Right ventricle myocardium inferior (tissue), 1 donor: Measurements from ENCODE around the gene EN1. TPM values are rescaled to one million over a fixed set of nuclear protein-coding genes. Genes with fewer than 3 reads are reported as not detected.

Source experiments
- ATAC-seq: fragments of 200-7000 bp; cut with Tn5 transposase; one replicate; pipeline ENCODE4 v1.9.1; 2020; ENCODE audit warnings: mild to moderate bottlenecking, moderate library complexity
- DNase-seq: peaks from one replicate; pipeline ENCODE4 v3.0.0; 2021; ENCODE audit errors: missing footprints
- intact Hi-C: fragments of 100-400 bp; cut with DNase I; formaldehyde crosslinking; loops from one replicate; pipeline ENCODE4 v1.11.0; 2022
- long read RNA-seq: library from polyadenylated mRNA; unstranded; transcript quantifications from one replicate; pipeline ENCODE4 v2.0.0, GENCODE V29; 2021
- total RNA-seq: library from RNA; stranded (reverse); fragmentation: NEBNext Ultra II Directional; extraction: Animal tissue kit (Norgen Biotek cat#: 25700); gene quantifications from one replicate; pipeline ENCODE4 v1.2.1, GENCODE V29; 2021
- donor health status: DM: no; HTN: yes; CAD: no; lungs with severe emphysema.

The EN1 gene
- total RNA-seq = not detected
- long read RNA-seq = 0 reads

DNA sequence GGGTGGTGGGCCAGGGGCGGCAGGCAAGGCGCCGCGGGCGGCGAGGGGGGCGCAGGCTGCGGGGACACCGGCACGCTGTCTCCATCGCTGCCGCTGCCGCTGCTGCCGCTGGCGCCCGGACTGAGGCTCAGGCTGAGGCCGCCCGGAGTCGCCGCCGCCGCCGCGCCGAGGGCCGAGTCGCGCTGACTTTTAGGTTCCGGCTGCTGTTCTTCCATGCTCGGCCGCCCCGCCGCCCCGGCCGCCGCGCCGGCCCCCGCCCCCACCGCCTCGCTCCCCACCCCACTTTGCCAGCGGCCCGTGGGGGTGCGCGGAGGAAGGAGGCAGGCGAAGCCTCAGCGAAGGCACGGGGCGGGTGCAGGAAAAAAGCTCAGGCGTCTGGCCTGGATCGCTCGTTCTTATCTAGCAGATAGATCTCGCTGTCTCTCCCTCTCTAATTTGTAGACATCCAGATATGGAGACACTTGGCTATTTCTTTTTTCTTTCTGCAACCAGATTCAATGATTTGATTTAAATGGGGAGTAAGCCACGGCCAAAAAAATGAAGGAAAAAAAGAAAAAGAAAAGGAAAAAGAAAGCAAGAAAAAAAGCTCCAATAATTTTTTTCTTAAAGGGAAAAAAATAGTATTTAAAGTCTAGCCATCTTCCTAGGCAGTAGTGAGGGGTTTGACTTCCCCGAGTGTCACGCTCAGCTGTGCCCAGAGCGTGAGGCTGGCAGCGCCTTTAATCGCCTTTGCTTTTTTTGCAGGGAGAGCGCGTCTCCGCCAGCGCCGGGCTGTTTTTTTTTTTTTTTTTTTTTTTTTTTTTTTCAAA lies at the start of gene EN1:
Gene EN1, minus strand, starts transcription at position 696 of the 809 bp plus-strand sequence. Its CDS starts 481 bp downstream, at position 215.
- DNase-seq (peak; percentile 23), ATAC-seq (no peak)
- intact Hi-C loops = no loop called here

DNA sequence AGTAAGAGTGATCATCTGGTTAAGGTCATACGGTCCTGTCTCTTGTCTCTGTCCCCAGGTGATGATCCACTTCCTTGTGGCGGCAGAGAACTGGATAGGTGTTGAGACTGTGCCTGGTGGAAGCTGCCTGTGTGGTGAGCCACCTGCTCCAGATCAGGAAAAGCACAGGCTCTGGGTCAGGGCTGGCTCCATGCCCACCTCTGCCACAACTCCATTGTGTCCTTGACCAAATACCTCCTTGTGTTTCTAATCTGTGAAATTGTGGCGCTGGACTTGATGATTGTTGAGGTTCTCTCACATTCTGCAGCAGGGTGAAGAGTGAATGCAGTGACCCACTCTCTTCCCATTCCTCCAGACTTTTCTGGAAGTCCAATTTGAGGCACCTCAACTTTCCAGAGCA lies 45.7 kb upstream of the EN1 start:
- intact Hi-C loops = no loop called here

DNA sequence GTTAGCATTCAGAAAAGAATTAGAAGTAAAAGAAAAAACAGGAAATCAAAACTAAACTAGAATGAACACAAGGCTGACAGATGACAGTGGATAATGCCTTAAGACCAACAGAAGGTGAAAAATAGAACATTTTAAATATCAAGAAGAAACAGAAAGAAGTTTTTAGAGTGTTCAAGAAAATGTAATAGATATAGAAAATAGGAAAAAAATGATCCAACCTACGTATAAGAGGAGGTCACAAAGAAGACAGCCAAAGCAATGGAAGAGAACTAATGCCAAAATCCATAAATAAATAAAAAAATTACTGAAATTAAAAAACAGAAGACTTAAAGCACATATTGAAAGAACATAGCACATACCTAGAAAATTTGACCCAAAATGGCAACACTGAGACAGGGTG lies 42.5 kb upstream of the EN1 start:
- intact Hi-C loops = no loop called here
- ATAC-seq (no peak), DNase-seq (no peak)

More for the DNA sequence above, 45.7 kb upstream of the EN1 start:
- no peak for ATAC-seq
- no peak for DNase-seq

DNA sequence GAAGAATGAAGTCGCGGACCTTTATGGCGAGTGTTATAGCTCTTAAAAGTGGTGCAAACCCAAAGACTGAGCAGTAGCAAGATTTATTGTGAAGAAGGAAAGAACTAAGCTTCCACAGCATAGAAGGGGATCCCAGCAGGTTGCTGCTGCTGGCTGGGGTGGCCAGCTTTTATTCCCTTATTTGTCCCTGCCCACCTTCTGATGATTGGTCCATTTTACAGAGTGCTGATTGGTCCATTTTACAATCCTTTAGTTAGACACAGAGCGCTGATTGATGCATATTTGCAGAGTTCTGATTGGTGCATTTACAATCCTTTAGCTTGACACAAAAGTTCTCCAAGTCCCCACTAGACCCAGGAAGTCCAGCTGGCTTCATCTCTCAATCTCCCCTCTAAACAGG lies 36.3 kb upstream of the EN1 start:
- ATAC-seq (no peak), DNase-seq (no peak)
- intact Hi-C loops = loop anchor here (5.0 kb wide), 1 partner anchor 409 kb away; no protein-coding TSS in a partner anchor

DNA sequence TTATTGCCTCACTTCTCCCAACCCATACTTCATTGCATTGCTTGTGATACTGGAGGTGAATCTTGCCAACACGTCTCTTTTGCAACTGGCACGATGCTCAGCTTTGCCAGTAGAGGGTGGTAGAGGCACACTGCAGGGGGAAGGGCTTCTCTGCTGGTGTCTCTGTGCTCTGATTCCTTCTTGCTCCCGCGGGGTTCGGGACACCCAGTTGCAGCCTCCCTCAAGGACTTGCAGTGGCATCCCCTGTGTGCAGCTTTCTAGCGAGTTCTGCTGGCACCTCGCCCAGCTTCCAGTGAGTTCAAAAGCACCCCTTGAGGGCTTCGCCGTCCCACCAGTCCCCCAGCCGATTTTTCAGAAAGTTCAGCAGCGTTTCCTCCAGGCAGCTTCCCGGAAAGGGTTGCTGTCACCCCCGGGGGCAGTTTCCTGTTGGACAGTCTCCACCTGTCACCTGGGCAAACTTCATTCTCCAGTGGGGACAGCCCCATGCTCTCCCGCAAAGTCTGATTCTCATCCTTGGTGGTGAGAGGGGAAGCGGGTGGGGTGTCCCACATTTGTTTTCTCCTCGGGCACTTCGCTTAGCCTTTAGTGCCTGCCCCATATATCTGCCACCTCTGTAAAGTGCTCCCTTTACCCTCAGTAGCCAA lies 35.4 kb upstream of the EN1 start:
- intact Hi-C loops = loop anchor here (5.0 kb wide), 1 partner anchor 409 kb away; no protein-coding TSS in a partner anchor
- ATAC-seq (peak; percentile 70), DNase-seq (peak; percentile 74)

DNA sequence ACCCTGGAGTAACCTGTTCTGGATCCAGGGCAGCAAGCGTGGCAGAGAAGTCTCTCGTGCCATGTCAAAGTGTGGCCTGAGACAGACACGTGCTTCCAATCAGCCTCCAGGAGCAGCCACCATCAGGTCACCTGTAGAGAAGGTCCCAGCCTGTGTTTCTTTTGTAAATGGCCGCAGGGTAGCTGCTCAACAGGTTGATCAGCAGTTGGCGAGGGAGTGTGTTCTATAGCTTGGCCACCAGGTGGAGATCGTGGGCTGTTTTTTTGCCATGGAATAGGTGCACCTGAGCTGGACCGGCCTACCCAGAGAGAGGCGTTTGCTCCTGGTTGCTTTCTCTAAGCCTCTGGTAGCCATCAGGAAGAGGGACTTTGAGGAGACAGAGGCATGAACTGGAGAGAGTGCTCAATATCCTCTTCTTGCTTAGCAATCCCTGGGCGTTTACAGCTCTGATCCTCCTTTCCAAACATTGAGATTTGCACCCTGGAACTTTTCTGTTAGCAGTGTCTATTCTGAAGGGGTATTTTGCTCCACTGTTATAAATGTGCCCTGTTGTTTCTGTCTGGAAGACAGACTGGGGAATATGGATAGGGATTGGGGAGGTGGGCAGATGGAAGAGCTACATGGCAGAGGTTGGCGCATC lies 34.2 kb upstream of the EN1 start:
- DNase-seq = no peak
- peak; percentile 80 for ATAC-seq
- intact Hi-C loops = loop anchor here (5.0 kb wide), 1 partner anchor 411 kb away; no protein-coding TSS in a partner anchor

DNA sequence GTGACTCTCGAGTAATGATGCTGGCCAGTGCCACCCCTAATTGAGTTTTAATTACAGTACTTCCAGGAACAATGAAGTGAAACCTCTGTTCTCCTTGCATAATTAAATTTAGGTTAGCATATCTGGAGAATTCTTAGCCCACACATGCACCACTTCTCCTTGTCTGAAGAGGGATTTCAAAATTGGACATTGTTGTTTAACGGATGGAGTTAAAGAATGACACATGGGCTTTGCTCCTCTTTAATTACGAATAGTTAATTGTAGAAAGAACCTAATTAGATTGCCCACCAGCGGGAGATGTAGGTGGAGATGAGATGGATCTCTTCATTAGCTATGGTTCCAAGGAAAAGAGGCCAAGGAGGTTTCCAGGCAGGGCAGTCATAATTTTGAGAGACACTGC lies 33.1 kb upstream of the EN1 start:
- DNase-seq = no peak
- no peak for ATAC-seq
- intact Hi-C loops = loop anchor here (5.0 kb wide), 1 partner anchor 412 kb away; no protein-coding TSS in a partner anchor

DNA sequence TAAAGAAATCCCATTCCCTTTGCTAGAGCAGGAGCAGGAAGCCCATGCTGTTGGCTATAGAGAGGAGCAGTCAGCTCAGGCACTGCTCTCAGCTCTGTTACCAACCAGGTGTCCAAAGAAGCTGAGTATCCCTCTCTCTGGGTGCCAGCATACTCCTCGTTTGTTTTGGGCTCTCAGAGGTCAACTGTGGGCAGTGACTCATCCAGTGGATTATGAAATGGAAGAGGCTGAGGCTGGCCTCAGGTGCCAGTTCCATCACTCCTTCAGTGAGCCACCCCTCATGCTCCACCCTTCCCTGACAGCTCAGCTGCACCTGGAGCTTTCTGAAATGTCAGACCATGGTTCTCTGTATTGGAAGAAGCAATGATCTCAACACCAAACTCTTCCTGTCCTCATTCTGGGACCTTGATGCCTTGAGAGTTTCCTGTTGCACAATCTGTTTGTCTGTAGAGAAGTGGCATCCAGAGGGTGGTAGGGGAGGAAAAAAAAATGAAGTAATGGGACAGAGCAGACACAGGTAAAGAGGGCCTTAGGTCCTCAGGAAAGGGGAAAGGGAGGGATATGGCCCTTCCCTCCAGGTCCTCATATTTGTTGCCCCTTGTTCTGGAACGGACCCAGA lies 31.2 kb upstream of the EN1 start:
- intact Hi-C loops = no loop called here
- ATAC-seq = no peak
- no peak for DNase-seq

DNA sequence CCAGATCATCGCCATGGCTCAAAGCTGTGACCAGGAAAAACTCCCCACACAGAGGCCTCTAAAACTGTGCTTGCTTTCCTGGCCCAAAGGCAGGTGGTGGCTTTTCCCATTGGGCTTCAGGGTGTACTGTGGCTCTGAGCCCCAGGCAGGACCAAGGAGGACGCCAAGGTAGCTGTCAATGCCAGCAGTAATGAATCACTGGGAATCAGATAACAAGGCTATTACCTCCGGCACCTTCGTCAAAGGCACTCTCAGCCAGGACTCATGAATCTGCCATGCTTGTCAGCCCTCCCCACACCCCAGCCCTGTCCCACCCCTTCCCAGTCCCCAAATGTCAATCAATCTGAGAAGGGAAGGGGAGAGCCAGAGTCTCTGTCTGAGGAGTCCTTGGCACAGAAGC lies 27.9 kb upstream of the EN1 start:
- ATAC-seq = no peak
- no peak for DNase-seq
- intact Hi-C loops = no loop called here

DNA sequence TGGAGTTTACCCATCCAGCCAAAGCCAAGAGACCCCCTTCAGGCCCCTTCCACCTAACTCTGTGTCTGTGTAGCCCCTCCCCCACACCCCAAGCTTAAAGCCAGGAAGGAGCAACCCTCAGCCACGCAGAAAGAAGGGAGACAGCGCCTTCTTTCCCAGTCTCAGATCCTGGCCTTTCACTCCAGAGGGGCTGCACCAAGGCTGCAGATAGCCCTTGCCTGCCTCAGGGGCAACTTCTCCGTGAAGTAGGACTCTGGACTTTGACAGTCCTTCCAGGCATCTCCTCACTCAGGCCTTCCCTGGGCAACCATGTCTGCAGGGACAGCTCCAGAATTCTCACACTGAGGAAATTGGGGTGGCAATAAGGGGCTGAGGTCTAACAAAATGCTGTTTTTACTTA lies 26.9 kb upstream of the EN1 start:
- ATAC-seq (no peak), DNase-seq (no peak)
- intact Hi-C loops = no loop called here

DNA sequence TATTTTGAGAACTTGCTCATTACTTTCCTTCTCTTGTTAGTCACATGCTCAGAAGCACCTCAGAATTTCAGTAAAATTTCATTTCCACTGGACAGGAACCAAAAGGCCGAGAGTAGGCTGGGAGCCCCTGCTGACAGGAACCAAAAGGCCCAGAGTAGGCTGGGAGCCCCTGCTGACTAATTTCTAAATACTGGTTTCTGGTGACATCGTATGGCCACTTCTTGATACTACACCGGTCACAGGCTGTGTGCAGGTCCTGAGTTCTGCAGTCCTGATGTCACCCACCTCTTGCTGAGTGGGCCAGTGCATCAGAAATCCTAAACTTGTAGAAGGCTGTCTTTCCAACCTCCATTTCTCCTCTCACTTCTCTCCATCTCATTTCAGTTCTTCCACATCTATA lies 17.7 kb upstream of the EN1 start:
- ATAC-seq = peak; percentile 62
- no peak for DNase-seq
- intact Hi-C loops = no loop called here

DNA sequence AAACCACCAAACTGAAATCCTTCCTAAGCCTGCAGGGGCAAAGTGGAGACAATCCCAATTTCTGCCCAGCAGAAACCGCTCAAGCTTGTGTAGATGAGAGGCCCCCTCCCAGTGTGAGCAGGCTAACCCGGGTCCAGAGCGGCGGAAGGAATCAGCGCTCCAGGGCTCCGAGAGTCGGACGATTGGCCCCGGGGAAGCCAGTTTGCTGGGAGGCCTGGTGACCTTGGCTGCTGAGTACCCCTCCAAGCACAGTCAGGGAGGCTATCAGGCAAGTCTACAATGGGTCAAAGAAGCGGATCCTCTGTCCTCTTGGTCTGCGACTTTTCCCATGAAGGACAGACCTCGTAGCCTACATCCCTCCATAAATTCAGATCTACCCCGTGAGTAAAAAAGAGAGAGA lies 16.8 kb upstream of the EN1 start:
- intact Hi-C loops = loop anchor here (5.0 kb wide), 1 partner anchor 817 kb away; no protein-coding TSS in a partner anchor

DNA sequence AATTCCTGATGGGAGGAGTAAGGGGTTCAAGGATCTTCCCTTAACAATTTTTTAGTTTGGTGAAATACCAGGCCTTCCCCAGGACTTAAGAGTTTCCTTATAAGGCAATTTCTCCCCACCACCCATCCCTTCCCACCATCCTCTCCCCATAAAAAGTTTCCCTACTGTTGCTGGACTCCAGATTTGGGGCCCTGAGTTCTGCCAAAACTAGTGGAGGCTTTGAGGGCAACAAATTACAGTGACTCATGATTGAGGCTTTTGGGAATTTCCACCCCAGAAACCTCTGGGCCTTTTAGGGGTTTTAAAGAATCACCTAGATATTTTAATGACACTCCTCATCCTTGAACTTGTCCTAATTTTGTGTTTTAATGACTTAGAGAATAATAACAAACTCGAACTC lies 14.3 kb upstream of the EN1 start:
- no peak for DNase-seq
- no peak for ATAC-seq
- intact Hi-C loops = loop anchor here (5.0 kb wide), 1 partner anchor 814 kb away; no protein-coding TSS in a partner anchor

More for the DNA sequence above, 16.8 kb upstream of the EN1 start:
- no peak for DNase-seq
- ATAC-seq = no peak

DNA sequence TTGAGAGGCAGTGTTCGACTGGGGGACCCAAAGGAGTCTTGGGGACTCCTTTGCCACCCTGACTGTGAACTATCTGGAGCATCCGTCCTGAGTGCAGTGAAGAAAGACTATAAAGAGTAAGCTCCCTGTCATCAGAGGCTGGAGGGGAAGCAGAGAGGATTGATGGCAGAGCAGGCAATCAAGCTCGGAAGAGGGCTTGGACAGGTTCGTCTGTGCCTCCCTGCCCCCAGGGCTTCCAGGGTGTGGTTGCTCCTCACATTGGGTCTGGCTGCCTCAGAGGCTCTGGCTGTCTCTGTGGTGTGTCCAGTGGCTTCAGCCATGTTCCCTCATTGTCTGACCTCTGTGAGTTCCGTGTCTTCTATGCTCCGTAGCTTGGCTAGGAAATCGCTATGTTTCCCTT lies 13.8 kb upstream of the EN1 start:
- ATAC-seq (no peak), DNase-seq (no peak)
- intact Hi-C loops = loop anchor here (5.0 kb wide), 1 partner anchor 814 kb away; no protein-coding TSS in a partner anchor

DNA sequence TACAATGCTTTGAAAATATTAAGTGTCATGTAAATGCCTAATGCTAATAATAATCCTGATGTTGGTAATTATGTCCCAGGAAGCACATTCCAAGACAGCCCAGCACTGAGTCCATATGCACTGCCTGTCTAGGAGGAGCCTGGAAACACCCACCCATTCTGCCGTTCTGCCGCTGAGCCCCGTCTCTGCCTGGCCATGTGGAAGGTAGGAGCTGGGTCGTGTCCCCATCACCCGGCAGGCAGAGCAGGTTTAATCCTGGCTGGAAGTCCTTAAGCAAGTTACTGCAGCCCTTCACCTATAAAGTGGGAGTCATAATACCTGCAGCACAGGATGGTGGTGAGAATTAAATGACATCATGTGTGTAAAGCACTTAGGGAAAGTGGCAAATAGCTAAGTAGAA lies 13.1 kb upstream of the EN1 start:
- ATAC-seq = no peak
- intact Hi-C loops = loop anchor here (5.0 kb wide), 1 partner anchor 813 kb away; no protein-coding TSS in a partner anchor
- no peak for DNase-seq

DNA sequence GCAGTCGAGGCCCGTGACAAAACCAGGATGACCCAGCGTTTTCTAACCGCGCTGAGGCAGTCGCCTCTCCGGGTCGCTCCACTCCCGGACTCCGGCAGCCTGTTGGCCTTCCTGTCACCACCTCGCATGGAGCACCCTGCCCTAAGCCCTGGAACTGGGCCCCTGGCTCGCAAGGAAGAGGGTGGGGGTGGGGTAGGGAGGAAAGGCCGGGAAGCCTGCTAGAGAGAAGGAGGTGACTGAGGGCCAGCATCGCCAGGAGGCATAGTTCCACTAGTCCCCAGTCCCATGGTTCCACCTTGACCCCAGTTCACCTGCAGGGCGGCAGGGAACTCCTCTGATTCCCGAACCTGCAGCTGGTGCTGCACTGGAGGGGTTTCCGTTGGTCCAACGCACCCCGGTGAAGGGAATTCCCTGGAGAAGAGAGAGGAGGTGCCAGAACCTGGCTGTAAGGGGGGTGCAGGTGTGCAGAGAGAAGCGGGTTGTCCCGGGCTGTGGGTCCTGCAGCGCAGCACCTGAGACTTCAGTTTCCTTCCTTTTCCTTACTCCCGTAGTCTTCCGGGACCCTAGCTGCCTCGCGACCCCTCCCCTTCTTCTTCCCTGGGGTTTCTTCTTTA lies 11.8 kb upstream of the EN1 start:
- no peak for DNase-seq
- intact Hi-C loops = loop anchor here (5.0 kb wide), 1 partner anchor 657 kb away; no protein-coding TSS in a partner anchor

DNA sequence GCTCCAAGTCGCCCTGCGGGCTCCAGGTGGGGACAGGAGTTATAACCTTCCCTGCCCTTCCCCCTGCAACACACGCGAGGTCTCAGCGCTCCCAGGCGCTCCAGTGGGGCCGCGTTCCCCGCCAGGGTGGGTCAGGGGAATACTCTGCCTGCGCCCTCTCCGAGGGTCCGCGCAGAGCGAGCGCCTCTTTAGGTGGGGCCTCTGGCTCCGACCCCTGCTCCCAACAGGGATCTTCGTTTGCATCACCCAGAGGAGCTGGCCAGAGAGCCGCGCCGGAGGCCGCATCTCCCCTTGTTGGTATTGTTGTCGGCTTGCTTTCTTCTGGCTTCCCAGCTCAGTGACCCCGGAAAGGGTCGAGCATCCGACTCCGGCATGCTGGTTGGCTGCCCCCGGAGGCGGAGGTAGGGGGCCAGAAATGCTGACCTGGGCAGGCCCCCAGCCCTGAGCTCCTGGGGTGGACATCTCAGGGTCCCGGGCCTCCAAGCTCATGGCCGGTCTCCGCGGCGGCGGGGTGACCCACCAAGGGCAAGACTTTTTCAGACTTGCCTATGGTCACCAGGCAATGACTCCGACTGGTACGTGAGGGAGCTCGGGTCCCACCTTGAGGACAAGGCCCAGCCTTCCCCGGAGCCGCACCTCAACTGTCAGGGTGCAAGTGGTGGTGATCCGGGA lies 11.2 kb upstream of the EN1 start:
- intact Hi-C loops = loop anchor here (5.0 kb wide), 1 partner anchor 656 kb away; no protein-coding TSS in a partner anchor
- no peak for ATAC-seq
- DNase-seq = no peak

More for the DNA sequence above, 11.8 kb upstream of the EN1 start:
- no peak for ATAC-seq
